CD4-positive, CD25-positive, alpha-beta regulatory T cell (primary cell): ENCODE data around the gene CREB5. TPM values are rescaled to one million over a fixed set of nuclear protein-coding genes. Genes with fewer than 3 reads are reported as not detected.
A peak's percentile ranks its signal among the peaks of the same experiment; 100 is the strongest.

Source experiments
- ATAC-seq, 2 donors: fragments of 150-1000 bp; cut with Tn5 transposase; one replicate each; pipeline ENCODE4 v1.10.0; 2021; ENCODE audit warnings: low read depth in 2 of 2, moderate number of reproducible peaks in 2 of 2, moderate library complexity in 1 of 2
- DNase-seq, 3 donors: peaks; one replicate each; pipeline versions ENCODE4 v3.0.0 to v3.0.0-alpha.2; 2012 to 2022; ENCODE audit warnings: mixed read lengths in 1 of 3
- H3K27ac ChIP-seq: one replicate; pipeline ENCODE4 v1.7.0; 2013; ENCODE audit warnings: mild to moderate bottlenecking, low read length; ENCODE audit not compliant: insufficient read depth, poor library complexity, severe bottlenecking
- H3K27me3 ChIP-seq: one replicate; pipeline ENCODE4 v1.7.0; 2013; ENCODE audit warnings: low read length; ENCODE audit not compliant: control insufficient read depth, insufficient read depth
- H3K36me3 ChIP-seq: one replicate; pipeline ENCODE4 v1.7.0; 2013; ENCODE audit warnings: mild to moderate bottlenecking, low read length, moderate library complexity; ENCODE audit not compliant: control insufficient read depth, insufficient read depth
- H3K4me1 ChIP-seq: 2 replicates; pipeline ENCODE4 v1.7.0; 2013; ENCODE audit warnings: mild to moderate bottlenecking, low read length; ENCODE audit not compliant: insufficient read depth, control insufficient read depth, poor library complexity, severe bottlenecking
- H3K4me3 ChIP-seq: one replicate; pipeline ENCODE4 v1.7.0; 2013; ENCODE audit warnings: low read depth, mild to moderate bottlenecking, low read length, moderate library complexity
- H3K9me3 ChIP-seq, 2 experiments: 1 replicate in 1 of 2; 2 replicates in 1 of 2; pipeline ENCODE4 v1.7.0; 2013; ENCODE audit warnings: low read length in 2 of 2, mild to moderate bottlenecking in 1 of 2, moderate library complexity in 1 of 2; ENCODE audit not compliant: control insufficient read depth in 2 of 2
- H3K27ac Mint-ChIP-seq, 3 donors: one replicate each; pipeline ENCODE4 v1.8.0; 2020 to 2022; ENCODE audit warnings: mild to moderate bottlenecking in 3 of 3, mixed read lengths in 3 of 3, moderate library complexity in 2 of 3
- H3K27me3 Mint-ChIP-seq: one replicate; pipeline ENCODE4 v1.8.0; 2022; ENCODE audit warnings: mild to moderate bottlenecking, mixed read lengths
- H3K36me3 Mint-ChIP-seq: one replicate; pipeline ENCODE4 v1.8.0; 2020; ENCODE audit warnings: mixed read lengths
- H3K4me1 Mint-ChIP-seq, 4 donors: one replicate each; pipeline ENCODE4 v1.8.0; 2020 to 2022; ENCODE audit warnings: mixed read lengths in 4 of 4, mild to moderate bottlenecking in 1 of 4
- H3K4me3 Mint-ChIP-seq, 4 donors: one replicate each; pipeline ENCODE4 v1.8.0; 2020 to 2022; ENCODE audit warnings: mild to moderate bottlenecking in 4 of 4, mixed read lengths in 4 of 4, moderate library complexity in 3 of 4
- H3K9me3 Mint-ChIP-seq, 7 donors: one replicate each; pipeline ENCODE4 v1.8.0; 2020 to 2022; ENCODE audit warnings: mixed read lengths in 7 of 7, mild to moderate bottlenecking in 3 of 7, moderate library complexity in 2 of 7
- polyA plus RNA-seq, 4 donors: library from polyadenylated mRNA; unstranded; fragments of 300-500 nt; fragmentation: Illumina TruSeq; gene quantifications; one replicate each; pipeline ENCODE4 v1.2.3, GENCODE V29; 2021
- total RNA-seq: library from RNA; stranded (reverse); gene quantifications from one replicate; pipeline ENCODE4 v1.2.3, GENCODE V29; 2022

Gene CREB5
- total and polyA plus RNA-seq, 5 donors from 2014 or later = 1.3 TPM; not detected in 4

DNA sequence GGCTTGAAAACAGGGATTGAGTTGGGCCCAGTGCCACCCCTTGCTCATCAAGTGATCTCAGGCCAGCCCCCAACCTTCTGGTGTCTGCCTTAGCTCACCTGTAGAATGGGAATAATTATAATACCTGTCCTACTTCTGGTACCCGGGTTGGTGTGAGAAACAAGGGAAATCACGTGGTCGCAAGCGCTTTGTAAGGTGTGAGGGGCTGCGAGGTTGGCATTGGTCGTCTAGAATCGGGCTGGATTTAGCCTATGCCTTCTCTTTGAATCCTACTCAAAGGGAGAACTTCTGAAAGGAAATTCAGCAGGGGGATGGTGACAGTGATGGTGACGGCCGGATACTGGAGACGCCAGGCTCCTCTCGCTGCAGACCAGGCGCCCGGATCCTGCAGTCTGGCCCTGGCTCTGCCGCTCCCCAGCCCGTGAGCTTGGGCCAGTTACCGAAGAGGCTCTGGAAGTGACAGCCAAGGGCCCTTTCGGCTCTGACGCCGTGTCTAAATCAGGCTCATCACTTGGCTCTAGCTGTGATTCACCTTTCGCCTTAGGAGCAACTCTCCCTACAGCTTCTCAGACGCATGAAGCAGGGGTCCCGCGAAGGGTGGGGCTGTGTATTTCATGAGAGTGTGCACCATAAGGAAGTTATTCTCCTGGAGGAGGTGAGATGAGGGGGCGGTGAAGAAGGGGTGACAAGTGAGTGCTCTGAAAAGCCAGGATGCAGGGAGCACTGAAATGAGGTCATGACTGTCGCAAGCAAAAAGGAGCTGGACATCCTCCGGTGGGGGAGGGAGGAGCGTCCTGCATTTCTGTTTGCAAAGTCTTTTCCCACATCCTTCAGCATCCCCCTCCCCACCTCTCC lies 4.0 kb upstream of the CREB5 start:
- peaks cover 20% of the 10 kb centered on the region for H3K4me1 ChIP-seq
- Mint-ChIP-seq H3K4me1 (peaks cover 0 to 23% (median 10%) of the 10 kb centered on the region in 4 donors), H3K36me3 (no peaks in the 10 kb centered on the region), H3K9me3 (peaks cover 0 to 6% (median 0%) of the 10 kb centered on the region in 7 donors), H3K27me3 (peaks cover 83% of the 10 kb centered on the region), H3K27ac (no peak overlapping the region), H3K4me3 (peak overlapping the region in 3 of 4 donors; percentile 1 to 81 (median 59))
- peaks cover 36% of the 10 kb centered on the region for H3K27me3 ChIP-seq
- DNase-seq = no peak
- no peak for ATAC-seq
- H3K27ac ChIP-seq = no peak overlapping the region
- H3K36me3 ChIP-seq = no peaks in the 10 kb centered on the region
- H3K4me3 ChIP-seq = no peak overlapping the region
- H3K9me3 ChIP-seq = no peaks in the 10 kb centered on the region

DNA sequence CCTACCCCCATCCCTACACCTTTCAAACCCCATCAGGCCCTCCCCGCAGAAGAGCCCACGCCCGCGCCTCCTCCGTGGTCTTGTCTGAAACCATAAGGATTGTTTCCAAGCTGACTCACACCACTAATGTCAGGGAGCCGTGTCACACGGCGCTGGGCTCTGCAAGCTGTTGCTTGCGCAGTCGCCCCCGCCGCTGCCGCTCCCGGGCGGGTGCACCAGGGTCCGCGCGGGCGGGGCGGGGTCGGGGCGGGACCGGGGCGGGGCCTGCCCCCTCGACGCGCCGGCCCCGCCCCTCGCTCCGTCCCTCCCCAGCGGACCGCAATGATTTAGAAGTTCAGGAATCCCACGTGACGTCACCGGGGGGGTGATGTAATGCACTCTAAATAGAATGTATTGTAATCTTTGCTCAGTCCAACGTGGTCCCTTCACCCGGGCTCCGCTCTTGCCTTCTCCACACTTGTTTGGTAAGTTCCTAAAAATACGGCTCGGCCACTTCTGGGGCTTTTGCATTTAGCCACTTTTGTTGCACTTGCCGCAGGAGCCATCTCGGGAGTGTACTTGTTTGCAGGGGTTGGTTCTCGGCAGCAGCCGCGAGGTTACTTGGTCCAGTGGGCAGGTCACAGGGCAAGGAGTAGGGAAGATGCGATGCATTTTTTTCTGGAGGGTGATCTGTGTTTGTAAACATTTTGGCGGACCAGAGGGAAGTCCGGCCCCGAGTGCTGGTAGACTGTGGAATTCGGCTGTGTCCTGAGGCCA lies 3.2 kb upstream of the CREB5 start:
- peaks cover 0 to 23% (median 10%) of the 10 kb centered on the region in 4 donors for H3K4me1 Mint-ChIP-seq
- no peaks in the 10 kb centered on the region for H3K36me3 Mint-ChIP-seq
- Histone ChIP-seq H3K36me3 (no peaks in the 10 kb centered on the region), H3K4me1 (peaks cover 20% of the 10 kb centered on the region), H3K9me3 (no peaks in the 10 kb centered on the region), H3K27ac (no peak overlapping the region), H3K27me3 (peaks cover 40% of the 10 kb centered on the region), H3K4me3 (peak overlapping the region; percentile 32)
- peak overlapping the region; percentile 67 to 87 (median 86) for H3K4me3 Mint-ChIP-seq
- H3K9me3 Mint-ChIP-seq = peaks cover 0 to 6% (median 0%) of the 10 kb centered on the region in 7 donors
- DNase-seq (peak; percentile 14 to 26 (median 22)), ATAC-seq (peak; percentile 48 to 50)
- peak overlapping the region in 1 of 3 donors; percentile 51 for H3K27ac Mint-ChIP-seq
- H3K27me3 Mint-ChIP-seq = peaks cover 91% of the 10 kb centered on the region

DNA sequence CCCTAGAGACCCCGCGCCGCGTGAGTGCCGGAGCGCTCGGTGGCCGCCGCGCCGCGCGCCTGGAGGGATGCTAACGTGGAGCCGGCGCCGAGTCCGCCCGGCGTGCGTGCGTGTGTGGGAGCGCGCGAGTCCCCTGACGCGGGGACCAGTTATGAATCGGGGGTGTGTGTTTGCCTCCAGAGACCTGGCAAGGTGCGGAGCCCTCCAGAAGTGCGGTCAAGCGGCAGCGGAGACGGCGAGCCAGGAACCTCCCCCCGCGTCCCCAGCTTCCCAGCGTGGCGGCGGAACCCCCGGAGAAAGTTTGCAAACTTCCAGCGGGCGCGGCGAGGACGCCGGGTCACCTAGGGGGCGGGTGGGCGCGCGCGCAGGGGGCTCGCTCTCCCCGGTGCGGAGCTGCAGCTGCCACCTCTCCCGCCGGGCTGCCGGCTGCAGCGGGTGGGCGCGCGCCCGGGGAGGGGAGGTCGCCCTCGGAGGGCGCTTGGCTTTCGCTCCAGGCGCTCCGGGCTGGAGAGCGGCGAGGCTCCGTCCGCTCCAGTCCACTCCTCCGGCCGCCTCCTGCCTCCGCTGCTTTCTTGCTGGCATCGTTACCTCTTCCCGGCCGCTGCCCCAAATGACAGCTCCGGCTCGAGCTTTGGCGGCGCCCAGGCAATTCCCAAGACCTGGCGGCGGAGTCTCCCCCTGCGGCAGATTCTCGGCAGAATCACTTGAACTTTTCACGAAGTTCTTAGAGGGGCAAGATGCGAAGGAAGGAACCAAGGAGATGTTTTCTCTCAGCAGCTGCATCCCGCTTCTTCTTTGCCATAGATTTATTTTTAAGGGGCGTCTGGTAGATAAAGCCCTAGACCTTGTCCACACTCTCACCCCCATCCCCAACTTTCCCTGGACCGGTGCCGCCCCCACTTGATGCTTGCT lies 2.3 kb upstream of the CREB5 start:
- Histone ChIP-seq H3K9me3 (no peaks in the 10 kb centered on the region), H3K4me3 (no peak overlapping the region), H3K4me1 (peaks cover 20% of the 10 kb centered on the region), H3K27ac (no peak overlapping the region), H3K27me3 (peaks cover 42% of the 10 kb centered on the region), H3K36me3 (no peaks in the 10 kb centered on the region)
- DNase-seq (no peak), ATAC-seq (no peak)
- Mint-ChIP-seq H3K27ac (peak overlapping the region in 1 of 3 donors; percentile 74), H3K27me3 (peaks cover 93% of the 10 kb centered on the region), H3K36me3 (no peaks in the 10 kb centered on the region), H3K9me3 (peaks cover 0 to 6% (median 0%) of the 10 kb centered on the region in 7 donors), H3K4me1 (peaks cover 0 to 23% (median 10%) of the 10 kb centered on the region in 4 donors), H3K4me3 (peak overlapping the region; percentile 67 to 89 (median 86))

DNA sequence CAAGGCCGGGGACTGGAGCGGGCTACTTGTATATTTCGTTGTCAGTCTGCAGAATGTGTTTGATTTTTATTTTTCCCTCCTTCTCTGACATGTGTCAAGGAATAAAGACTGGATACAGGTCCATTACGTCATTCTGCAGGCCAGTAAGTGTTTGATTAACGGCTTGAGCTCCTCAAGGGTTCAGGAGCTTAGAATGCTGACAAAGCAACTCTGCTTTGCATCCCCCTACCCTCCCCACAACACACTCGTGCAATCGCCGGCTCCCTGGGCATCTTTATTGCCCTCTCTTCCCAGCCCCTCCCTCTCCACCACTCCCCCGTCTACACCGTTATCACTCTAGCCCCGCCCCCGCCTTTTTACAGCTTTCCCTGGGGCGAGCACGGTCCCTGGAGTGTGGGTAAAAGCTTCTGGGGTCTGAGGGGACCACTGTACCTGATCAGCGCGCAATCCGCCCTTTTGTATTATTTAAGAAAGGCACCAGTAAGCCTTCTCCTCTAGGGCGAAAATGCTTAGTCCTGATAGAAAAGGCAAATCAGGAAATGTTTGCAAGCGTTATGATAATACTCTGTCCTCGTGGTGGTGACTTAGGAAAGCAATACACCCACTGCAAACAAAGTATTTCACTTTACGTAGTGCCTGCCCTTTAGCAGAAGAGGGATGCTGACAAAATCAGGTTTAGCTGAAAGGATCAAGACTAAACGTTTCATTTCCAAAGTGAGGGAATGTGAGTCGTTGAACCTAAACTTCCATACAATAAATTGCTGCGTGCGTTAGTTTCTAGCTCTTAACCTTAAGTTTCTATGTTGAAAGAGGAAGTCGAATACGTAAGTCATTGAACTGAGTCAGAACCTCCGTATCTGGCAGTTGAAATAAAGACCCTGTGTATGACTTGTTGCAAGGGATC lies 1.4 kb upstream of the CREB5 start:
- Mint-ChIP-seq H3K36me3 (no peaks in the 10 kb centered on the region), H3K4me1 (peaks cover 0 to 23% (median 10%) of the 10 kb centered on the region in 4 donors), H3K27ac (peak overlapping the region in 1 of 3 donors; percentile 74), H3K4me3 (peak overlapping the region; percentile 32 to 89 (median 78)), H3K27me3 (peaks cover 93% of the 10 kb centered on the region), H3K9me3 (peaks cover 0 to 3% (median 0%) of the 10 kb centered on the region in 7 donors)
- ATAC-seq (peak; percentile 24 to 48), DNase-seq (peak in 1 of 3 donors; percentile 25)
- Histone ChIP-seq H3K4me3 (peak overlapping the region; percentile 4), H3K4me1 (peaks cover 20% of the 10 kb centered on the region), H3K27ac (no peak overlapping the region), H3K27me3 (peaks cover 42% of the 10 kb centered on the region), H3K36me3 (no peaks in the 10 kb centered on the region), H3K9me3 (no peaks in the 10 kb centered on the region)

DNA sequence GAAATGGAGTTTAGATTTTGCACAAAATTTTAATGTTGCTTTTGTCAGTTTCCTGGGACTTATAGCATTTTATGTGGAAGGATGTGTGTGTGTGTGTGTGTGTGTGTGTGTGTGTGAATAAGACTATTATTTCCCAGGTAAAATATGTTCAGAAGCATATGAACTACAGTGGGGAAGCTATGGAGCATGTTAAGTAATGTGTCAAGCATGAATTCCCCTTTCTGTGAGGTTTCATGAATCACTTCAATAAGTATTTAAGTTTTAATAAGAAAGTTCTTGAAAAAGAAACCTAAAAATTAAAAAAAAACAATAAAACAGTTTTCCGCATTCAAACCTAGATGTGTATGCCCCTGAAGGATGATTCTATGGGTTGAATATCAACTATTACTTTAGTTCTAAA lies 693 bp downstream of the CREB5 start:
- Histone ChIP-seq H3K4me3 (no peak overlapping the region), H3K36me3 (no peaks in the 10 kb centered on the region), H3K4me1 (peaks cover 20% of the 10 kb centered on the region), H3K9me3 (no peaks in the 10 kb centered on the region), H3K27ac (no peak overlapping the region), H3K27me3 (peaks cover 40% of the 10 kb centered on the region)
- Mint-ChIP-seq H3K27ac (no peak overlapping the region), H3K36me3 (no peaks in the 10 kb centered on the region), H3K4me3 (no peak overlapping the region), H3K4me1 (peaks cover 0 to 23% (median 10%) of the 10 kb centered on the region in 4 donors), H3K9me3 (peaks cover 0 to 3% (median 0%) of the 10 kb centered on the region in 7 donors), H3K27me3 (peaks cover 87% of the 10 kb centered on the region)
- ATAC-seq (no peak), DNase-seq (no peak)

DNA sequence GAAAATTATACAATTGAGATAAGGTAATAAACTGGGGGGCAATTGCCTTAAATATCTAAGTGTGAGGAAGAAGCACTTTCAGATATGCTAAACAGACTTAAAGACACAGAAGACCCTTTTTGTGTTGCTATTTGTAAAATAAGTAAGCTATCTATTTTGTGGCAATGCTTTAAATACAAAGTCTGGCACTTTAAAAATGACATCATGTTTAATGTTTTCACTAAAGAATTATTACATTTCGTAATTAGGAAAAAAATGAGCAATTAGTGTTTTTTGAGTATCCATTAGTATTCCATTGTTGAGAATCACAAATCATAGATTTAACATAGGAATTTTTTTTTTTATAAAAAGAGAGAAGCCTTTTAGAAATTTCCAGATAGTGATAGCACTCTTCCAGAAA lies 2.1 kb downstream of the CREB5 start:
- Histone ChIP-seq H3K9me3 (no peaks in the 10 kb centered on the region), H3K36me3 (no peaks in the 10 kb centered on the region), H3K4me3 (no peak overlapping the region), H3K4me1 (peaks cover 16% of the 10 kb centered on the region), H3K27ac (no peak overlapping the region), H3K27me3 (peaks cover 38% of the 10 kb centered on the region)
- no peak for DNase-seq
- H3K27ac Mint-ChIP-seq = no peak overlapping the region
- peaks cover 0 to 16% (median 10%) of the 10 kb centered on the region in 4 donors for H3K4me1 Mint-ChIP-seq
- no peak for ATAC-seq
- H3K27me3 Mint-ChIP-seq = peaks cover 79% of the 10 kb centered on the region
- no peak overlapping the region for H3K4me3 Mint-ChIP-seq
- no peaks in the 10 kb centered on the region for H3K36me3 Mint-ChIP-seq
- peaks cover 0 to 3% (median 0%) of the 10 kb centered on the region in 7 donors for H3K9me3 Mint-ChIP-seq
